ENCODE measurements around the gene AGRN. TPM values are rescaled to one million over a fixed set of nuclear protein-coding genes. Genes with fewer than 3 reads are reported as not detected.
"Not testable (repeated sequence)": the region's sequence is repeated elsewhere in the genome, so short reads cannot be mapped to it uniquely, and the experiment has no call there.

The AGRN gene
- total RNA-seq, 1 donor from 2014 or later: 35.8 TPM

DNA sequence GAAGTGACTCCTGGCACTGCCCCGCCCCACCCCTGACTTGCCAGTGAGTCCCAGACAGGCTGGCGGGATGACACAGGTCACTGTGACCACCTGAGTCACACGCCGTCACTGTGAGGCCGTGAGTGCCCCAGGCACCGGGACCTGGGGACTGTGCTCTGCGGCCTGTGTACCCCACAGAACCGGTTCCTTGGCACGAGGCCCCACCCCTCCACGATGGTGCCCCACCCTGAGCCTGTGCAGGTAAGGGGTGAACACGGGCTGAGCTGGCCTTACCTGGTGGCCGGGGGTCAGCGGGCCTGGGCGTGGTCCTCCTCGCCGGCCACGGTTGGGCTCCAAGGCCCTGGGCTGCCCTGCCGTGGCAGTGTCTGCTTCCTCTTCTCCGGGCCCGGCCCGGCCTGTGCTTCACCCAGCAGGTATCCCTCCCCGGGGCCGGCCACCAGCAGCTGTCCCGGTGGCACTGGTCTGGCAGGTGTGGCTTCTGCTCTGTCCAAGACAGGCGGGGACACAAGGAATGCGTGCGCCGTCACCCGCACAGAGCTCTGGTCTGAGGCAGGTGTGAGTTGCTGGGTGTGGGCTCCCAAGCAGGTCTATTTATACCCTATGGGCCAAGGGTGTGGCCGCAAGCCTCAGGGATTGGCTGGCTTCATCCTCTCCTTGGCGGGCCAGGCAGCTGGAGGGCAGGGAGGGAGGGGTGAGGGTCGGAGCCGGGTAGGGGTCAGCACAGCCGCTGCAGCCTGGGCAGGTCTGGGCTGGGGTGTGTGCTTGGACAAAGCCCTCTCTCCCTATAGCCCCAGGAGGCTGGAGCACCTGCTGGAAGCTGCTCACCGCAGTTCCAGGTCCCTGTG is 54.0 kb downstream of the AGRN start, which contains the start of gene RNF223:
Gene RNF223, minus strand, starts transcription at position 564 of the 845 bp plus-strand sequence. CDS start 1,740 bp downstream, outside the sequence.
- H3K9me3 Mint-ChIP-seq: no peaks in the 10 kb centered on the region
- intact Hi-C loops (cut with micrococcal nuclease): no loop called here
- H3K36me3 Mint-ChIP-seq (ENCODE audit: low read depth): no peaks in the 10 kb centered on the region
- no peaks in the 10 kb centered on the region for H3K27me3 Mint-ChIP-seq
- no peaks in the 10 kb centered on the region for H3K4me1 Mint-ChIP-seq
- H3K4me3 Mint-ChIP-seq: no peak within 1 kb of the TSS
- H3K27ac Mint-ChIP-seq: no peak within 1 kb of the TSS
- DNase-seq: no peak

DNA sequence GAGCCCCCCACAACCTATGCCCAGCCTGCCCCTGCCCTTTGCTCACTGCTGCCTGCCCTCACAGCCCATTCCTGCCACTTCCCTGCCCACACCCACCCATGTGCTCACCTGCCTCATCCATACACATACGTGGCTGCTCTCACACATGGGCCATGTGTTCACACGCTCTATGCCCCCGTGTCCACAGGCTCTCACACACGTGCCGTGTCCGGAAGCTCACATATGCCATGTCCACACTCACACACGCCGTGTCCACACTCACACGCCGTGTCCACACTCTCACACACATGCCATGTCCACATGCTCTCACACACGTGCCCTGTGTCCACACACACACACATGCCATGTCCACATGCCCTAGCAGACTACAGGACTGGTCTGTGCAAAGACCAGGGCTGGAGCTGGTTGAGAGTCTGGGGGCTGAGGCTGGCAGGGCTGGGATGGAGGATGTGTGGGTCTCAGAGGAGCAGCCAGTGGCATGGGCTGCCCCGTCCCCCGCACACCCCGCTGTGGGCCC is 54.8 kb downstream of the AGRN start:
- DNase-seq: no peak
- no peak overlapping the region for H3K27ac Mint-ChIP-seq
- no peak overlapping the region for H3K4me3 Mint-ChIP-seq
- peaks cover 2% of the 10 kb centered on the region for H3K27me3 Mint-ChIP-seq
- no peaks in the 10 kb centered on the region for H3K36me3 Mint-ChIP-seq (ENCODE audit: low read depth)
- H3K4me1 Mint-ChIP-seq: no peaks in the 10 kb centered on the region
- H3K9me3 Mint-ChIP-seq: no peaks in the 10 kb centered on the region
- intact Hi-C loops (cut with micrococcal nuclease): no loop called here

DNA sequence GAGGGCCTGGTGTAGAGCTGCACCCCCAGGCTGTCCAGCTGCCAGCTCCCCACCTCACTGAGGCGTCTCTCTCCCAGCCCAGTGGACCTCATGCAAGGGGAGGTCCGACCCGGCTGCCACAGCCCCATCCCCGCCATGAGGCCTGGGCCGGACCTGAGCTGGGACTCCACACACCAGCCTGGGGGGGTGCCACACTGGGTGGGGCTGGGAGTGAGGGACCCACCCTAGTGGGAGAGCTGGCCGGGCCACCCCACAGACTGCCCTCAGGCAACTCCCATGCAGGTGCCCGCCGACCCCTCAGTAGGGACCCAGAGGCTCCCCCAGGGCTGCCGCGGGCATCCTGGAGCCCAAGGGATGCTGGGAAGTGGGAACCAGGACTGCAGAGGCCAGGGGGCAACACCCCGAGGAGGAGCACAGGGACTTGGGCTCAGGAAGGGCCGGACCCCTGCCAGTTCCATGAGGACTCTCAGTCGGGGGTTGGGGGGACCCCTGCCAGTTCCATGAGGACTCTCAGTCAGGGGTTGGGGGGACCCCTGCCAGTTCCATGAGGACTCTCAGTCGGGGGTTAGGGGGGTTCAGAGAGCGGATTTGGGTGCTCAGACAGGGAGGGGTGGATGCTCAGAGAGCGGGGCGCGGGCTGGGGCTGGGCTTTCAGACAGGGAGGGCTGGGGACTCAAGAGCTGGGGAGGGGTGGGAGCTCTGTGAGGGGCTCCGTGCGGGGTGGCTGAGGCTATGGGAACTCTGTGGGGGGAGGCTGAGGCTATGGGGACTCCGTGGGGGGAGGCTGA is 55.4 kb downstream of the AGRN start:
- intact Hi-C loops (cut with micrococcal nuclease): no loop called here
- Mint-ChIP-seq H3K27ac (no peak overlapping the region), H3K27me3 (peaks cover 2% of the 10 kb centered on the region), H3K9me3 (no peaks in the 10 kb centered on the region), H3K4me3 (no peak overlapping the region), H3K4me1 (no peaks in the 10 kb centered on the region), H3K36me3 (ENCODE audit: low read depth) (no peaks in the 10 kb centered on the region)
- no peak for DNase-seq

DNA sequence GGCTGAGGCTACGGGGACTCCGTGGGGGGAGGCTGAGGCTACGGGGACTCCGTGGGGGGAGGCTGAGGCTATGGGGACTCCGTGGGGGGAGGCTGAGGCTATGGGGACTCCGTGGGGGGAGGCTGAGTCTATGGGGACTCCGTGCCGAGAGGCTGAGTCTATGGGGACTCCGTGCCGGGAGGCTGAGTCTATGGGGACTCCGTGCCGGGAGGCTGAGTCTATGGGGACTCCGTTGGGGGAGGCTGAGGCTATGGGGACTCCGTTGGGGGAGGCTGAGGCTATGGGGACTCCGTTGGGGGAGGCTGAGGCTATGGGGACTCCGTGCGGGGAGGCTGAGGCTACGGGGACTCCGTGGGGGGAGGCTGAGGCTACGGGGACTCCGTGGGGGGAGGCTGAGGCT is 57.5 kb downstream of the AGRN start:
- DNase-seq; H3K9me3 Mint-ChIP-seq; H3K36me3 Mint-ChIP-seq (ENCODE audit: low read depth); H3K27ac Mint-ChIP-seq; H3K4me1 Mint-ChIP-seq; intact Hi-C loops (cut with micrococcal nuclease); H3K4me3 Mint-ChIP-seq; H3K27me3 Mint-ChIP-seq: not testable (repeated sequence)

DNA sequence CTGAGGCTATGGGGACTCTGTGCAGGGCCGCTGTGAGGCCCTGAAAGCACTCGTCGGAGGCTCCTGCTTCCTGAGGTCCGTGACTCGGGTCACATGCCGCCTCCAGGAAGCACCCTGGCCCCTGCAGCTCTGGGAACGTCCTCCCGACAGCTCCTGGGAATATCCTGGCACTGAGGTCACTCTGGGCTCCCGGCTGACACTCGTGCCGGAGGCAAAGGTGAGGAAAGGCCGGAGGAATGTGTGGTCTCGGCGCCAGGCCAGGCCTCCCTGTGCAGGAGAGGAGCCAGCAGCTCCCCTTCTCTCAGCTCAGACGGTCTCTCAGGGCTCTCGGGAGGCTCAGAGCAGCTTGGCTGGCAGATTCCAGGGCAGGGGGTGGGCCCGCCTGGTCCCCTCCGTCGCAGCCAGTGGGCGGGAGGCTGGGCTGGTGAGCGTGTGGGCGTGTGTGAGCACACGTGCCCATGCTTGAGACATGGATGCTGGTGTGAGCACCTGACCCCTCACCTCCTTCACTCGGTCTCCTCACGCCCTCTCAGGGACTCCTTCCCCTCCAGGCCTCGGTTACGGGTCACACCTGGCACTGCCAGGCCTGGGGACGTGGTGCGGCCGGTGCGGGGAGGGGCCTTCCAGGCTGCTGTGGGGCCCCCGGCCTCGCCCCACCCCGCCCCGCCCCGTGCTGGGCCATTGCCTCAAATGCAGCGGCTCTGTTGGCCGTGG is 59.6 kb downstream of the AGRN start:
- no peaks in the 10 kb centered on the region for H3K4me1 Mint-ChIP-seq
- peak overlapping the region; percentile 23 for H3K4me3 Mint-ChIP-seq
- intact Hi-C loops (cut with micrococcal nuclease): no loop called here
- peak; percentile 70 for DNase-seq
- peaks cover 2% of the 10 kb centered on the region for H3K27me3 Mint-ChIP-seq
- no peaks in the 10 kb centered on the region for H3K36me3 Mint-ChIP-seq (ENCODE audit: low read depth)
- H3K27ac Mint-ChIP-seq: peak overlapping the region; percentile 29
- H3K9me3 Mint-ChIP-seq: no peaks in the 10 kb centered on the region

DNA sequence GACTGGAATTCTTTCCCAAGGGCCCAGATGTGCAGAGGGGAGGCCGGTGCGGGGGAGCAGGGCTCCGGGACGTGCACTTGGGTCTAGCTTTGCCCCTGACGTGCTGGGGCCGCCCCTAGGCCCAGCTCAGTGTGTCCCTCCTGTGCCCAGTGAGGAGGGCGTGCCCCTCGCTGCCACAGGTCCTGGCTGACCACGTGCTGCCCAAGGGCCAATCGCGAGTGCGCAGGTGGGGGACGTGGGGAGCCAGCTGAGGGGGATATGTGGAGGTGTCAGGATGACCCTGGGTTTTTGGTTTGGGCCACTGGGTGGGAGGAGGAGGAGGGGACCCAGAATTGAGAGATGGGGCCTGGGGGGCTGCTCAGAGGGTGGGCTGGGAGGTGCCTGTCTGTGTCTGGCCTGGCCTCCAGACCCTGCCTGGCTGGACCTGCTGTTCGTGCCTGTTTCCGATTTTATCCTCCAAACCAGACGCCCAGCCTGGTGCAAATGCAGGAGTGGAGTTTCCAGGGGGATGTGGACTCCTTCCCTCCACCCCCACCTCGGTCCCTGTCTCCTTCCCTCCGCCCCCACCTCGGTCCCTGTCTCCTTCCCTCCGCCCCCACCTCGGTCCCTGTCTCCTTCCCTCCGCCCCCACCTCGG is 60.3 kb downstream of the AGRN start:
- H3K27me3 Mint-ChIP-seq: peaks cover 2% of the 10 kb centered on the region
- no peak overlapping the region for H3K27ac Mint-ChIP-seq
- H3K4me1 Mint-ChIP-seq: no peaks in the 10 kb centered on the region
- intact Hi-C loops (cut with micrococcal nuclease): no loop called here
- H3K9me3 Mint-ChIP-seq: no peaks in the 10 kb centered on the region
- no peak overlapping the region for H3K4me3 Mint-ChIP-seq
- no peaks in the 10 kb centered on the region for H3K36me3 Mint-ChIP-seq (ENCODE audit: low read depth)
- DNase-seq: no peak

DNA sequence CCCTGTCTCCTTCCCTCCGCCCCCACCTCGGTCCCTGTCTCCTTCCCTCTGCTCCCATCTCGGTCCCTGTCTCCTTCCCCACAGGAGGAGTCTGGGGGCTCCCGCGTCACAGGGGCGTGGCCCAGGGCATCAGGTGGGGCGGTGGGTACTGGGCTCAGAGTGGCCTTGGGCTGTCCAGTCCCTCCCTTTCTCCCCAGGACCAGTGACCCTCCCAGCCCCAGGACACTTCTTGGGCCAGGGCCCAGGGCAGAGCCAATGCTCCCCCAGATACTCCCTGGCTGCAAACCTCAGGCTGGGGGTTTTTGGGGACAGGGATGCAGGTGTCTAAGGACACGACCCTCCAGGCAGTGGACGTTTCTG is 61.0 kb downstream of the AGRN start:
- Mint-ChIP-seq H3K36me3 (ENCODE audit: low read depth) (no peaks in the 10 kb centered on the region), H3K27me3 (peaks cover 2% of the 10 kb centered on the region), H3K4me1 (no peaks in the 10 kb centered on the region), H3K27ac (no peak overlapping the region), H3K9me3 (no peaks in the 10 kb centered on the region), H3K4me3 (no peak overlapping the region)
- DNase-seq: no peak
- intact Hi-C loops (cut with micrococcal nuclease): no loop called here

DNA sequence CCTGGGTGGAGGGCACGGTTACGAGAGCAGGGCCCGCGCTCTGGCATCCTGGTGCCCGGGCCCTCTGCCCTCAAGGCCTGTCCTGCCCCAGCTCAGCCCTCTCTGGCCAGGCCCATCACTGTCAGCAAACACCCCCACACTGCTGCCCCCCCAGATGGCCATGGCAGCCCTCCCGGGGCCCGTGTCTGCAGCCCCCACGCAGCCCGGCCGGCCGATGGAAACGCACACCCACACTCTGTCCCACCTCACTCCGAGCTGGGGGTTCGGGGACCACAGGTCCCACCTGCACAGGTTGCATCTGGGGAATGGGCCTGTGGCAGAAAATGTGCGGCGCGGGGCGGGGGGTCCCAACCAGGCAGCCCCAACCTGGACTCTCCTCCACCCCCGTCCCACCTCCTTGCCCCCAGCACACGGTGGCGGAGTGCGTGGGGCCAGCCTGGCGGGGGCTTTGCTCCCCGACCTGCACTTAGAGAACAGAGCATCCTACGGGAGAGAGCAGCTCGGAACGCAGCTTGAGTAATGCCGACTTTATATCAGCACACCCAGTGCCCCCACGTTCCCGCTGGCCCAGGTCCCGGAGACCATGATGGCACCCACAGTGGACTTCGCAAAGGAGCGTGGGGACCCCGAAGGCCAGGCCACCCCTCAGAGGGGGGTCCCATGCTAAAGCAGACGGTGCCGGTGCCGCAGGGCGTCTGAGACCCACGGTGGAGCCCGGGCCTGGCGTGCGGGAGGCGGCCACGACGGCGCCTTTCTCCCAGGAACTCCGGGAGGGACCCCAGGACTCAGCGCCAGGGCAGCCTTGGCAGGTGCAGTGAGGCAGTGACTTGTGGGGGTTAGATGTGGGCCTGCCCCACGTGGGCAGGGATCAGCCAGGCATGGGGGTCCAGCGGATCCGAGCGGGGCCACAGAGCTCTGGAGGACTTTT is 61.7 kb downstream of the AGRN start:
- no peak overlapping the region for H3K27ac Mint-ChIP-seq
- H3K9me3 Mint-ChIP-seq: no peaks in the 10 kb centered on the region
- DNase-seq: no peak
- H3K27me3 Mint-ChIP-seq: peaks cover 2% of the 10 kb centered on the region
- intact Hi-C loops (cut with micrococcal nuclease): no loop called here
- no peak overlapping the region for H3K4me3 Mint-ChIP-seq
- H3K36me3 Mint-ChIP-seq (ENCODE audit: low read depth): no peaks in the 10 kb centered on the region
- H3K4me1 Mint-ChIP-seq: no peaks in the 10 kb centered on the region

DNA sequence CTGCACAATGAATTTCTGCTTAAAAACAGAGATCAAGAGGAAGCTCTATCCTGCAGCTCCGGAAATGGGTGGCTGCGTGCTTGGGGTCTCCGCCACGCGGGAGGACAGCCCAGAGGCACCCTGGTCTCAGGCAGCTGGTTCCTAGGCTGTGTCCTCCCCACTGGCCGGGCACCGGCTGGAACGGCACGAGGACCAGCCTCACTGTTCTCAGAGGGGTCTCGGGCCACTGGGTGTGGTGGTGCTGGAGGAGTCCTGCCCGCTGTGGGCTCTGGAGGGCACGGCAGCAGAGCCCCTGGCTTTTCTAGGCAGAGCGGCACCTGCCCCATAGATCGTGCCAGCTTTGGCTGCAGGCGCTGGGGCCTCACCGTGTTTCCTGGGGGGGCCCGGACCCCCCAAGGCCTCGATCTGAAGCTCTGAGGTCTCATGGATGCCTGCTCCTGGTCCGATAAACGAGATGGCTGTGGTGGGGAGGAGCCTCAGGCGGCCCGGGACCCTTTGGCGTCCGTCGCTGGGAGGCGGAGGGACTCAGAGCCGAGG is 62.4 kb downstream of the AGRN start:
- intact Hi-C loops (cut with micrococcal nuclease): no loop called here
- DNase-seq: no peak
- no peaks in the 10 kb centered on the region for H3K9me3 Mint-ChIP-seq
- H3K4me1 Mint-ChIP-seq: no peaks in the 10 kb centered on the region
- H3K27ac Mint-ChIP-seq: no peak overlapping the region
- no peaks in the 10 kb centered on the region for H3K36me3 Mint-ChIP-seq (ENCODE audit: low read depth)
- no peak overlapping the region for H3K4me3 Mint-ChIP-seq
- H3K27me3 Mint-ChIP-seq: peaks cover 2% of the 10 kb centered on the region

DNA sequence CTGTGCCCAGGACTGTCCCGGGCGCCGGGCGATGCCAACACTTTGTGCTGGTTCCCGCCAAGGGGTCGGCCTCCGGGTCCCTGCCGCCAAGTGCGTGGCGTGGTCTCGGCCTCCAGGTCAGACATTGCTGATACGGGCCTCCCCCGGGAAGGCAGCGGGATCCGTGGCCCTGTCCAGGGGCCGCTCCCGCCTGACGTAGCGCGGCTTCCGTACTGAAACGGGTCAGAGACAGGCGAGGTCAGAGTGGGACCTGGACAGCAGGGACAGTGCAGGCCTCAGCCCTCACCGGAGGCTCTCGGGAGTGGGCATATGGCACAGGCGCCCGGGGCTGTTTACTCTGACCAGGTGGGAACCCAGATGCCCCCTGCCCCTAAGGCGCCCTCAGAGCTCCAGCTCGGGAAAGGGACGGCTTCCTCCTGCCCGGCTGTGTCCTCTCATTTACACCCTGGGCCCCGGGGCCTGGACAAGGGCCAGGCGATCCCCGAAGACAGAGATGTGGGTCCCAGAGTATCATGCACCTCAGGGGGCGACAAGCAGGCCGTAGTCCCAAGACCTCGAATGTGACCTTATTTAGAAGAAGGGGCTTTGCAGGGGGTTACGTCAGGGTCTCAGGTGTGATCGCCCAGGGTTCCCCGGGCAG is 63.0 kb downstream of the AGRN start:
- DNase-seq: no peak

DNA sequence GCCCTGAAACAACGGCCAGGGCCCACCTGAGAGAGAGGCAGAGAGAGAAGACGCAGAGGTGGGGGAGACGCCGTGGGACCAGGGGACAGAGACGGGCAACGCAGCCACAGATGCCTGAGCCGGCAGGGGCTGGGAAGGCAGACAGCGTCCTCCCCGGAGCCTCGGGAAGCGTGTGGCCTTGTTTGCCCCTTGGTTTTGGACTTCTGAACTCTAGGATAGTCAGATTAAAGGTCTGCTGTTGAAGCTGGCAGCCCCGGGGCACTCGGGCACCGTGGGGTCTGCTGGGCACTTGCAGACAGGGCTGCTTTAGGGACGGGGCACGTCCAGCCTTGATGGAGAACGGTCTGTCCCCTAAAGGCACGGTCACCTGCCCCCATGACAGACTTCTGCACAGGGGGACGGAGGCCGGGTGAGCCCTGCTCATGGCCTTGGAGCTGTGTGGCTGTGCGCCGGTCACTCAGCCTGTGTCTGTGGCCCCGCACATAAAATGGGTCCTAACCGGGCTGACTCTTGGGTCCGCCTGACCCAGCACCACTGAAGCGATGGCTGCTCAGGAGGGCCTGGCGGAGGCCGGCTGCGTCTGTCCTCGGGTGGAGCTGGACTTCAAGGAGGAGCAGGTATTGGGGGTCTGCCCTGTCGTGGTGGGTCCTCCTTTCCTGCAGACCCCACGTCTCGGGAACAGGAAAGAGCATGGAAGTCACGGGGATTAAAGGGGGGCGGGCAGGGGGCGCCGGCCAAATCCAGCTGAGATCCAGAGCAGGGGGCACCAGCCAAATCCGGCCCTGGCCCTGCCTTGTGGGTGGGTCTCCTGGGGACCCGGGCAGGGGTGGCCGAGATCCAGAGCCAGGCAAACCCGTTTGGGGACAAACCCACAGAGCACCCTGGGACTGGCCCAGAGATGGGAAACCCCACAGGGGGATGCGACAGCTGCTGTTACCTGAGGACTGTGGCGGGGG is 63.8 kb downstream of the AGRN start:
- H3K9me3 Mint-ChIP-seq: no peaks in the 10 kb centered on the region
- intact Hi-C loops (cut with micrococcal nuclease): no loop called here
- H3K27me3 Mint-ChIP-seq: peaks cover 2% of the 10 kb centered on the region
- no peak overlapping the region for H3K27ac Mint-ChIP-seq
- DNase-seq: no peak
- H3K4me1 Mint-ChIP-seq: no peaks in the 10 kb centered on the region
- no peak overlapping the region for H3K4me3 Mint-ChIP-seq
- H3K36me3 Mint-ChIP-seq (ENCODE audit: low read depth): no peaks in the 10 kb centered on the region

More for the DNA sequence above, 63.0 kb downstream of the AGRN start:
- no peaks in the 10 kb centered on the region for H3K9me3 Mint-ChIP-seq
- H3K27me3 Mint-ChIP-seq: peaks cover 2% of the 10 kb centered on the region
- no peaks in the 10 kb centered on the region for H3K36me3 Mint-ChIP-seq (ENCODE audit: low read depth)
- no peaks in the 10 kb centered on the region for H3K4me1 Mint-ChIP-seq
- H3K4me3 Mint-ChIP-seq: no peak overlapping the region
- no peak overlapping the region for H3K27ac Mint-ChIP-seq
- intact Hi-C loops (cut with micrococcal nuclease): no loop called here

All from activated CD4-positive, alpha-beta T cell treated with anti-CD3 and anti-CD28 coated beads, Interleukin-2, amount 10 ng/mL, durations not matched to agents 24 days and 14 days (primary cell).